ENCODE results near the gene FAM98B.
A peak's percentile ranks its signal among the peaks of the same experiment; 100 is the strongest.
"Not testable (repeated sequence)": the region's sequence is repeated elsewhere in the genome, so short reads cannot be mapped to it uniquely, and the experiment has no call there.

FAM98B gene

DNA sequence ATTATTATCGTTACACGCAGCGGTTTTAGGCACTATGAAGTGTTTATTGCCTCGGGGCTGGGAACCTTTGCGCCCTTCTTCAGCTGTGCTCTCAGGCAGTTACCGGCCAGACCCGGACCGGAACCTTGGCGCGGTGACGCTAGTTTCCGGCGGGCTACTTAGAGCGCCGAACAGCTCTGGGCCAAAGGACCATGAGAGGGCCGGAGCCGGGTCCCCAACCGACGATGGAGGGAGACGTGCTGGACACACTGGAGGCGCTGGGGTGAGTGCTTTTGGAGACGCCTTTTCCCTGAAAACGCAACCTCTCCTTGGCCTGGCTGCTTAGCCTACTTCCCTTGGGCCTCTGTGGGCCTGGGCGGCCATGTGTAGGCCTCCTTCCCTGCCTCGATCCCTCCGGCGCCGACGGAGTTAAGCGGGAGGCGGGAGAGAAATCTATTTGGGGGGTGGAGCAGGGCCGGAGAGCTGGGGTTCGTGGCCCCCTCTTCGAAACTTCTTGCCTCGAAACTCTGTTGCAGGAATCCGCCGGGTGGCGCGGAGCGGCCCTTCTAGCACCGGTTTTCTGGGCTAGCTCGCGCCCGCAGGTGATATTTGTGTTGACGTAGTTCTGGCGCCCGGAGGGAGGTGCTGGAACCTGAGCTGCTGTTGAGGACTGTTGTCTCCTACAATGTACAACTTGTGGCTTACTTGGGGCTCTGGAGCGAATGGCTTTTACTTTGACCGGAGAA is at the start of gene FAM98B:
Gene FAM98B, plus strand, starts transcription at position 157 of the 725 bp plus-strand sequence. Its CDS starts 35 bp downstream, at position 192.
- peak; percentile 29 for DNase-seq

DNA sequence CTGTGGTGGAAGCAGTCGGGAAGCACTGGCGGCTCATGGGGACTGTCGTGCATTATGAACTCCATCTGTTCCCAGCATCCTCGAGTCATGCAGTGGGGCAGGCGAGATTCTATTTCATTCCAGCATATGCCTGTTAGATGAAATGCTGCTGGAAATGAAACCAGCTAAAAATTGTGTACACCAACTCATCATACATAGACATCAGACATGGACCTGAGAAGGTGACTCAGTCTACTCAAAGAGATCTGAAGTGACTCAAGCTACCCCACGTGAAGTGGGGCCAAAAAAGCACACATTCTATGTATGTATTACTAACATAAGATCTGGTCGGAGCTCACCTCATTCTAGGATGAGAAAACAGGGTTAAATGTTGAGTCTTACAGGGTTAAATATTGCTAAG is 47.5 kb upstream of the FAM98B start:
- no peak for DNase-seq

DNA sequence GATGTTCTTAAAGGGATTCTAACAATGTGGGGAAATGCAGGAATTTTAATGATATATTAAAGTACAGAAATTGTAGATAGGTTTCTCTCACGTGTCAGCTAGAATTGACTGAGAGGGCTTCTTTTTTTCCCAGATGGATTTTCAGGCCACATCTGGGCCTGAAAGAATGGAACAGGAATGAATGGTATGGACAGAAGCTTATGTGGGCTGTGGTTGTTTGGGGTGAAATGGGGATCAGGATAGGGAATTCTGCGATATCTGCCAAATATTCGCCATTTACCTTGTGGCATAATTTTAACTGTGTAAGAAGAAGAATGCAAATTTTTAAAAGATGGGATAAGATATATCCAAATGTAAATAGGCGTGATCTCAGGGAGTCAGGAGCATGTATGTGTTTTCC is 45.4 kb upstream of the FAM98B start:
- DNase-seq, result no peak

DNA sequence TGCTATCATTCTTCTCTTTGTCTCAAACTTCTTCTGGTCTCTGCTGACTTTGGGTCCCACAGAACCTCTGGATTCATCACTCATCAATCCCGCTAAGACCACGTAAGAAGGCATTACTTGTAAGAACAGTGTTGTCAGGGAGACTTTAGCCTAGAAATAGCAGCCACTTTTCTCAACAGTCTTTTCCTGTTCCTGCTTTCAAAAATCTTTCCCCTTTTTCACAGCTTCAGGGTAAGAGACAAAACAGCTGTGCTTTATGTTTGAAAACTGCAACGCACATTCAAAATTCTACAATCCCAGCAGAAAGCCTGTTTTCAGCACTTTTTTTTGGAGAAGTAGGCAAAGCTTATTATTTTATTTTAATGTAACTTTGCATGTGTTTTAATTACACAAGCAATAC is 42.0 kb upstream of the FAM98B start:
- DNase-seq, result no peak

DNA sequence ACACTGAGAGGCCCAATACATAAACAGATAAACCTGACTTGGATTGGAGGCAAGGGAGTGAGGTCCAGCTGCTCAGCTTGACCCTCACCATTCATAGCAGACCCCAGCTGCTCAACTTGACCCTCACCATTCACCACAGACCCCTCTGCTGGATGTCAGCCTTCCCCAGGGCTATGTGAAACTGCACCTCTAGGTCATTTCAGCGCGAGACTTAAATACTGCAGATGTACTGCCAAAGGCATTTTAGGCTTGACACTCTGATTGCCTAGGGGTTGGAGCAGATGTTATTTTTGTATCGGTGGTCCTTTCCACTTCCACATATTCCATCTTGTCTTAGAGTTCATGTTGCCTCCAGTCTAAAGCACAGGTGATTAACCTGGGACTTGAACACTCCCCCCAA is 41.5 kb upstream of the FAM98B start:
- DNase-seq, result no peak

DNA sequence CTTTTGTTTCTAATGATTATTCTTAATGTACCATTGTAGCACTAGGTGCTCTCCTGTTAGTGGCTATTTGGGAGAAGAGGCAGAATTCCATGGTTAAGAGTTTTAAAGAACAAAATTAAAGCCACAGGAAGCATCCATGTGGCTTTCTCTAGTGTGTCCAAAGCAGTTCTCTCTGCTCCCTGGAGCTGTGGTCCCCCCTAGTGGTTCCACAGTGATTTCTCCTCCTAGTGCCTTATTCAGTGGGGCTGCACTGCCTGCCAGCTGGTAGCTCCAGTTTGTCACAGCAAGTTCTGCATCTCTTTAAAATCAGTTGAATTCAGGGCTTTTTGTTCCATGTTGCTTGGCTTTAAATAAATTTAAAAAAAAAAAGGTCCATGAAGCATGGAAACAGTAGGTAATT is 39.6 kb upstream of the FAM98B start:
- DNase-seq, result no peak

DNA sequence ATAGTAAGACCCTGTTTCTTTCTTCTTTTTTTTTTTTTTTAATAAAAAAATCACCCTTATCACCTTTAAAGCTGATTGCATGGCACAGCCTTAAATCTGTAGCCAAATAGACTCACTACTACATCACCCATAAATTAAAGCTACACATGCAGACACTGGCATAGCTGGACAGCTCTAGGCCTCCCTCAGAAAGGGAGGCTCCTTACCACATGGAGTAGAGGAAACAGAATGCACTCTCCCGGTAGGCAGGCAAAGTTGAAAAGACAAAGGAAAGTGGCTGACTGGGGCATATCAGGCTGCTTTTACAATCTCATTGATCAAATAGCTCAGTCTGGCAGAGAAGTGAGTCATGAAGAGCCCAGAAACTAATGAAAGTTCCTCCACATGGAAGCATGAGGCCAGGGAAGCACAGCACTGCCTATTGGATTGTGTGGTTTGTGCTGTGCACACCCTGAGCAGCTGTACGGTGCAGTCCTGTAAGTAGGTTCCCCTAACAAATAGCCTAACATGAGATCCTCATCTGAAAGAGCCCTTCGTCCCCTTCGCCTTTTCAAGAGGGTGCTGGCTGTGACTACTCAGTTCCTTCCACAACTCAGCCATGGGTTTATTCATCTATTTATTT is 32.7 kb upstream of the FAM98B start:
- DNase-seq, result no peak

DNA sequence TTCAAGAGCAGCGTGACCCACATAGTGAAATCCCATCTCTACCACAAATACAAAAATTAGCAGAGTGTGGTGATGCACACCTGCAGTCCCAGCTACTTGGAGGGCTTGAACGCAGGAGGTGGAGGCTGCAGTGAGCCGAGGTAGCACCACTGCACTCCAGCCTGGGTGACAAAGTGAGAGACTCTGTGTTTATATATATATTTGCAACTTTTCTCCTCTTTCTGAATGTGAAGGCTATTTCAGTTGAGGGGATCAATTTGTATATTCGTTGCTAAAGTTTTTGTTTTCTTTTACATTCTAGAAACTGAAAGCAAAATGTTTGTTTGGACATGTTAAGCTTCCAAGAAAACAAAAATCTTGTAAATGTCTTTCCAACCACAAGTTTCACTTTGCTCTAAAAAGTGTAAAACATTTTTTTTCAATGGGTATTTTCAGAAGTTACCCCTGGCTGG is 29.8 kb upstream of the FAM98B start:
- DNase-seq, result no peak

DNA sequence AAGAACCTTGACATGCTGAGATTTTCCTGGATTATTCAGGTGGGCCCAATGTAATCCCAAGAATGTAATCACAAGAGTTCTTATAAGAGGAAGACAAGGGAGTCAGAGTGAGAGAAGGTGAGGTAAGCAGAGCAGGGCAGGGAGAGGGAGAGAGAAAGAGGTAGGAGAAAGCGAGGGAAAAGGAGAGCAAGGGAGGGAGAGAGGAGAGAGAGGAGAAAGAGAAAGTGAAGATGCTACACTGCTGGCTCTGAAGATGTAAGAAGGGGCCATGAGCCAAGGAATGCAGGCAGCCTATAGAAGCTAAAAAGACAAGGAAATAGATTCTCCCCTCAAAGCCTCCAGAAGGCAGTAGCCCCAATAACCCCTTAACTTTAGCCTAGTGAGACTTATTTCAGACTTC is 28.7 kb upstream of the FAM98B start:
- no peak for DNase-seq

DNA sequence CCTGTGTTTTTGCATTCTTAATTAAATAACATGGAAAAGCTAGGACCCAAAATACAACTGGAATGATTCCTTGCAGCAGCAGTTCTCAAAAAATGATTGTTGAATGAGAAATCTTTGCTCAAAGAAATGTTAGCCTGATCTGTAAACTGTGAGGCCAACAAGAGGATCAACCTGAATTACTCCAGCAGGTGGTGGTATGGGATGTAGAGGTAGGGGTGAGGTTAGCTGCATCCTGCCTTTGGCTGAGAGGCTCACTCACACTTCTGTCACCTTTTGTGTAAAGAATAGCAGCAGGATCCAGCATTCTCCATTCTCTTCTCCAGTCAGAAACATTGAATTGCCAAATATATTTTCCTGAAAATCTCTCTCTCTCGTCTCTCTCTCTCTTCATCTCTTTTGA is 26.5 kb upstream of the FAM98B start:
- no peak for DNase-seq

DNA sequence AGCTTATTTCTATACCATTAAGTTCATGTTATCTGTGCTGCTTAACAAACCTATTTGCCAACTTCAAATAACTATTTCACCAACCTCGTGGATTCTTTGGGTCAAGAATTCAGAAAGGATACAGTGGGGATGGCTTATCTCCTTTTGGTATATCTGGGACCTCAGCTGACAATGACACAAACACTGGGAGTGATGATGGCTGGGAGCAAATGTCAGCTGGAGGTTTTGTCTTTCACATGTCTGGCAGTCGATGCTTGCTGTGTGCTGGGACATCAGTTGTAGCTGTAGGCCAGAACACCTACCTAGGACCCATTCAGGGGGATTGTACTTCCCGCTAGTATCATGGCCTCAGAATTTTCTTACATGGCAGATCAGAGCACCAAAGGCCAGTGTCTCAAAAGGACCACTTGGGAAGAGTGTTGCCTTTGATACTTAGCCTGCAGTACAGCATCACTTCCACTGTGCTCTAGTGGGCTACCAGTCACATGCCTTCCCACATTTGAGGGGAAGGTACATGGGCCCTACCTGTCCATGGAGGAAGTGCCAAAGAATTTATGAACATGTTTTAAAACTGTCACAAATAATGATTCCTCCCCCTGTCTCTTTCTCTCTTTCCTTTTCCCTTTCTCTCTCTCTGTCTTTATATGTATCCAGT is 23.7 kb upstream of the FAM98B start:
- no peak for DNase-seq

DNA sequence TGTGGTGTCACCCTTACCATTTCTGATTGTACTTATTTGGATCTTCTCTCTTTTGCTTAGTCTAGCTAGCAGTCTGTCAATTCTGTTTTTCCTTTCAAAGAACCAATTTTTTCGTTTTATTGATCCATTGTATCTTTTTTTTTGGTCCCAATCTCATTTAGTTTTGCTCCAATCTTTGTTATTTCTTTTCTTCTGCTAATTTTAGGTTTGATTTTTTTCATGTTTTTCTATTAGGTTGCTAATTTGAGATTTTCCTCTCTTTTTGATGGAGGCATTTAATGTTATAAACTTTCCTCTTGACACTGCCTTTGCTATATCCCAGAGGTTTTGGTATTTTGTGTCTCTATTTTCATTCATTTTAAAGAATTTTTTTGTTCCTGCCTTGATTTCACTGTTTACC is 16.9 kb upstream of the FAM98B start:
- no peak for DNase-seq

DNA sequence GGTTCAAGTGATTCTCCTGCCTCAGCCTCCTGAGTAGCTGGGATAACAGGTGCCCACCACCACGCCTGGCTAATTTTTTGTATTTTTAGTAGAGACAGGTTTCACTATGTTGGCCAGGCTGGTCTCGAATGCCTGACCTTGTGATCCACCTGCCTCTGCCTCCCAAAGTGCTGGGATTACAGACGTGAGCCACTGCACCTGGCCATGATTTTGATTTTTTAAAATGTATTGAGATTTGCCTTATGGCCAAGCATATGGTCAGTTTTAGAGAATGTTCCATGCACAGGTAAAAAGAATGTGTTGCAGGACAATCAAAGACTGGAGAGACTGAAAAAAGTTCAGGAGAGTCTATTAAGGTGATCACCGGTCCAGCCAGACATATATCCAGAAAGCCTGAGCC is 16.3 kb upstream of the FAM98B start:
- not testable (repeated sequence) for DNase-seq

DNA sequence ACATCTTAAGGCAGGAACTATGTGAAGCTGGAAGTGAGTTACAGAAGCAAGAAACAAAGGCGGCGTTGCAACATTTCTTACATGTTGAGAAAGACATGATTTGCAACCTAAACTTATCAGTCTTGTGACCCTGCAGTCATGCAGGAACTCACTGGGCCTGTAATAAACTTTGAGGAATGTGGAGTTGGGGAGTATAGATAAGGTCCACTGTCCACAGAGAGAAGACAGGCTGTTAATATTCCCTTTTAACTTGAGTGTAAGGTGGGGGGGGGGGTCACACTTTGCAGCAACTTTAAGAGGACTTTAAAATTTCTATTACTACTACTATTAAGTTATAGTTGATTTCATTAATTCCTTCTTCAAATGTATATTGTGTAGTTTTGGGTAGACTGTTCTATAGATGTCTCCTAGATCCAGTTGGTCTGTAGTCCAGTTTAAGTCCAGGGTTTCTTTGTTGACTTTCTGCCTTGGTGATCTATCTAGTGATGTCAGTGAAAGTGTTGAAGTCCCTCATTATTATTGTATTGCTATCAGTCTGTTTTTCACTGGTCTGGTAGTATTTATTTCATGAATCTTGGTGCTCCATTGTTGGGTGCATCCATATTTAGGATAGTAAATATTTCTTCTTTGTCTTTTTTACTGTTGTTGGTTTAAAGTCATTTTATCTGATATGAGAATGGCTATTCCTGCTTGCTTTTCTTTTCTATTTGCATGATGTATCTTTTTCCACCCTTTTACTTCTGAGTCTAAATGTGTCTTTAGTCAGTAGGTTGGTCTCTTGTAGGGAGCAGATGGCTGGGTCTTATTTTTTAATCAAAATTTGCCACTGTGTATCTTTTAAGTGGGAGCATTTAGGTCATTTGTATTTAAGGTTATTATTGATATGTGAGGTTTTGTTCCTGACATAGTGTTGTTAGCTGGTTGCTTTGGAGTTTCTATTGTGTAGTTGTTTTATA is 15.6 kb upstream of the FAM98B start:
- no peak for DNase-seq

DNA sequence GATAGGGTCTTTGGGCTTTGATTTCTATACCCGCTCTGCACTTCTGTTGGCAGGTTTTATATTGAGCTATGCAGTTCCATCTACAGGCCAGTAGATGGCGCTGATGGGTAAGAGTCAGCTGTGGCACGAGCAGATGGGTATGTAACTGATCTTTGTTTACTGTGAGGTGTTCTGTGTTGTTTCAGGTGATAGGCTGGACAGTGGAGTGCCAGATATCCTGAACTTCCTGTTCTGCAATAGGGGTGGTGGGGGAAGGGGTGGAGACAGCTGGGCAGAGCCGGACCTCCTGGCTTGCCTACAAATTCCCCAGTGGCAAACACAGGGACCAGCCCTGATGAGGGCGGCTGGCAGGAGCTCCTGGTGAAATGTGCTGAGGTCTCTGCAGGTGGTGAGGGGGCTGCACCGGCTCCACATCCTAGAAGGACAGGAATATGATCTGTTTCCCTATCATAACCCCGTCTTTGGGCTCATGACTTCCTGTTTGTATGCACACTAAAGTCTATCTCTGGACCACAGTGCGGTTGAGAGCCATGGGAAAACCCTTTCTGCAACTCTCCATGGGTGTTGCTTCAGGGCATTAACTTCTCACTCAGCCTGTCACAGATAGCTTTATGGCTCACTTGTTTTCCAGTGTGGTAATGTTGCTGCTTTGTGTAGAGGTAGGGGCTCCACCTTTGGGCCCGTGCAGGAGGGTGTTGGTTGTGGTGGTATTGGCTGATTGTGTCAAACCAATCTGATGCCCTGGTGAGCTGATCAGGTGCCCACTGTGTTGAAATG is 13.4 kb upstream of the FAM98B start:
- DNase-seq, result peak; percentile 64

DNA sequence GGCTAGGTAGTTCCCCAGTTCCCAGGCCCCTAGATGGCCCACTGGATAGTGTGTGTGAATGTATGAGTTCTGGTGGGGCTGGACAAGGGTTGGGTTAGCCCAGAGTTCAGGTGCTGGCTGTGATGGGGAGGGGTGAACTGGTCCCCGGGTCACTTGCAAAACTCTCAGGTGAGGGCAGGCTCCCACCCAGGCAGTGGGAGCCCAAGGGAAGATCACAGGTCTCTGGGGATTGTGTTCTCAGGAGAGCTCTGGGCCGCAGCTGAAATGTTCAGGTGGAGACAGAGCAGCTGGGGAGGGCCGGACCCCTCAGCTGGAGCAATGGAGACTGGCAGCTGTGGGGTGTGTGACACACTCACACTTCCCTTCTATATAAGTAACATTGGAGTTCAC is 12.8 kb upstream of the FAM98B start:
- no peak for DNase-seq

DNA sequence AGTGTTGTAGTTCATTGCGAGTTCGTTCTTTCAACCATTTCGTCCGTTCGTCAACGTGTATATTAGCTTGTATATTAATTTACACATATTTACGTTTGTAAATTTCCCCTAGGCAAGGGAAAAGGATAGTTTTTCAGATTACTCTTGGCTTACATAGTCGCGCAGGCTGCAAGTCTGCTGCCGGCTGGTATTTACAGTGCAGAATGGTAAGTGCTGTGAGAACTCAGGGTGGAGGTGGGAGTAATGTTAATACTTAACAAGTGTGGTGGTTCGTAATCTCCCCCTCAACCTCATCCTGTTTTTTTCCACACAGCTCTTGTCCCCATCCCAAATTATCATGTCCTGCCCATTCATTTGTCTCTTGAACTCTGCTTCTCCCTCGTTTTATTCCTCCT is 766 bp downstream of the FAM98B start:
- DNase-seq, result no peak

DNA sequence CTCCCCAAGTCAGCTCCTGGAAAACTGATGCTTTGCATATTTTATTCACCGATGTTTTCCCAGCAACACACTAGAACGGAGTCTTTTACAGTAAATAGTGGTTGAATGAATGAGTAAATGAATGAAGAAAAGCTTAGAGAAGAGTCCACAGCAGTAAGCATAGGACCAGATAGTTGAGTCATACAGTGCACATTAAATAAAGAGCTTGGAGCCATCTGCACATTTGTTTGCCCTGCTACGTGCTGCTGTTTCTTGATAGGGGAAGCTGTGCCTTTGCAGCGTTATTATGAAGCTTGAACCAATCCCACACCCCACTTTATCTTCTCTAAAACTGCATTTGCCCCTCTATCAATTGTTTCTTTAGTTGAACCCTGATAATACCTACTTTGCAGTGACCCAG is 1.2 kb downstream of the FAM98B start:
- DNase-seq, result no peak

DNA sequence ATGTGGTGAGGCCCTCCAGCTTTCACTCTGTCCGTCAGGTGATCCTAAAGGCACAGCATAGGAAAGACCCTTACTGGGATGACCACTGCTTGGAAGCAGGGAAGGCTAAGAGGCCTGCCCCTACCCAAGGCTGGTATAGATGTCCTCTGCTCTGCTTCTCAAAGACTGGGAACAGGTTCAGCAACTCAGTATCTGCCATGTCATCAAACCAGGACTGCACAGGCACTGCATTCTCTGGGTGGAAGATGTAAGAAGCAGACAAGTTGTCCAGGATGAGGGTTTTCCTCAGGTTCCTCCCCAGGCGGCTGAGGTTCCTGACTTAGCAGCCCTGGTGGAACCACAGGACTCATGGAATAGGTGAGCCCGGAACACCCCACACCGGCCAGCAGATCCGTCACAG is 4.7 kb downstream of the FAM98B start:
- DNase-seq, result no peak

DNA sequence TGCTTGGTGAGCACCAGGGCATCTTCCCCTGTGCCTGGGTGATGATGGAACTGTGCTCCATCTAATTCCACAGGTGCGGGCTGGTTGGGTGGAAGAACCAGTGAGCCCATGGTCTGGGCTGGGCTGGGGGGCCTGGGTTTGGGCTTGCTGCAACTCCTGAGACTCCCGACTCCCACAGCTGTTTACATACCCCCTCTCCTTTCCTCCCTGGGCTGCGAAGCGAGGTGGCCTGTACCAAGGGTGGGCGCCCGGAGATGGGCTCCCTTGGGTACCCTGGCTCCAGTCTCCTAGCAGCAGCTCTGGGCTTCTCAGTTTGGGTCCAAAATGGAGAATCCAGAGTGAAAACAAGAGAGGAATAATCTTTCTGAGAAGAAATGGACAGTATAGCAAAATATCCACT is 5.6 kb downstream of the FAM98B start:
- no peak for DNase-seq

DNA sequence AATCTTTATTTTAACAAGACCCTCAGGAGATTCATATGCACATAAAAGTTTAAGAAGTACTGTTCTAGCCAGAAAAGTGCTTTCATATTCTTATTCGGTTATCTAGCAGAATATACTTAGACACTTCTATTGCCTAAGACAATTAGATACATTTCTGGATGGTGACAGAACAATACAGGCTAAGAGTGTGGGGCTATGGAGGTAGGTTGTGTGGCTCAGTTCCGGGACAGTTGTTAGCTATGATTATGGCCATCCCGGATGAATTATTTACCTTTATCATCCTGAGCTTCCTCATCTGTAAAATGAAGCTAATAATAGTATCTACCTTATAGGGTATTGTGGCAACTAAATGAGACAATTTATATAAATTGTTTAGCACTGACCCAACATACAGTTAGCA is 6.6 kb downstream of the FAM98B start:
- no peak for DNase-seq

DNA sequence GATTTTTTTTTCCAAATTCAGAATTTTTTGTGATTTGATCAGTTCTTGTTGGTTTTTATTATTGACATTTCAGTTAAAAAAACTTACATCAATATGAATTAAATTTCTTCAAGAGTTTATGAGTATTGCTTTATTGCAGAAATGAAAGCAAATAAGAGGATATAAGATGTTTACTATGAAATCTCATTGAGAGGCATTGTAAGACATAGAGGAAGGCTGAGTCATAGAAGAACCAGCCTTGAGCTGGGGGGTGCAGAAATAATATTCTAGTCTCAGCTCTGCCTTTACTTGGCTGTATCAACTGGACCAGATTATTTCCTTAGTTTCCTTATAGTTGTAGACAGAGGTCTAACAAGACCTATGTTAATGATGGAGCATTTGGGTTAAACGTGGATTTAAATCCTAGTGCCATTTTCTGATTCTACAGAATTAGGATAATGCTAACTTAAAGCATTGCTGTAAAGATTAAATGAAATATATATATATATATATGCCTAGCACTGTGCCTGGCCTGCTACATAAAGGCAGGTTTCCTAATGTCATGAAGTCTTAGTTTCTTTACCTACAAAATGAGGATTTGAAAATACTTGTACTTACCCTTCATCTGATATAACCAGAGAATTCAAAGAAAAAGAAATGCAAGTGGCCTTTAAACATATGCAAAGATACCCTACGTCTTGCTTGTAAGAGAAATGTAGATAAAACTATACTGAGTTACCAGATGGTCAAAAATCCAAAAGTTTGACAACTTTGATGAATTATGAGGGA is 7.3 kb downstream of the FAM98B start:
- DNase-seq, result no peak
